CD8-positive, alpha-beta memory T cell (primary cell): ENCODE measurements around the gene TLE2. TPM values are rescaled to one million over a fixed set of nuclear protein-coding genes. Genes with fewer than 3 reads are reported as not detected.
"Not testable (repeated sequence)": the region's sequence is repeated elsewhere in the genome, so short reads cannot be mapped to it uniquely, and the experiment has no call there.

Experiments
- CTCF ChIA-PET: fragments of 350-600 bp; sonication (Branson Sonifier 250); formaldehyde crosslinking; loops from one replicate; lab custom pipeline; 2021; ENCODE audit warnings: antibody characterized with exemption; lab: Charles Lee
- POLR2A ChIA-PET: fragments of 350-600 bp; sonication (Branson Sonifier 250); formaldehyde crosslinking; loops from one replicate; lab custom pipeline; 2021; ENCODE audit warnings: antibody characterized with exemption; lab: Charles Lee
- DNase-seq, 5 donors: peaks; one replicate each; pipeline versions ENCODE4 v3.0.0 to v3.0.0-alpha.2; 2020 to 2022; ENCODE audit warnings: mixed read lengths in 1 of 5
- H3K27ac ChIP-seq: one replicate; pipeline ENCODE4 v1.7.0; 2013; ENCODE audit warnings: low read depth, mild to moderate bottlenecking, low read length, moderate library complexity
- H3K27me3 ChIP-seq: 2 replicates; pipeline ENCODE4 v1.7.0; 2013; ENCODE audit warnings: low read length, mild to moderate bottlenecking; ENCODE audit not compliant: insufficient read depth, poor library complexity, severe bottlenecking
- H3K36me3 ChIP-seq: 2 replicates; pipeline ENCODE4 v1.7.0; 2013; ENCODE audit warnings: mild to moderate bottlenecking, low read length, moderate library complexity; ENCODE audit not compliant: insufficient read depth
- H3K4me1 ChIP-seq: 2 replicates; pipeline ENCODE4 v1.7.0; 2013; ENCODE audit warnings: mild to moderate bottlenecking, low read length, moderate library complexity; ENCODE audit not compliant: insufficient read depth
- H3K4me3 ChIP-seq: 2 replicates; pipeline ENCODE4 v1.7.0; 2013; ENCODE audit warnings: mild to moderate bottlenecking, low read length
- H3K9me3 ChIP-seq: 2 replicates; pipeline ENCODE4 v1.7.0; 2013; ENCODE audit warnings: mild to moderate bottlenecking, low read length
- H3K27ac Mint-ChIP-seq, 8 donors: one replicate each; pipeline ENCODE4 v1.8.0; 2020 to 2021; ENCODE audit warnings: mixed read lengths in 8 of 8, mild to moderate bottlenecking in 6 of 8, inconsistent platforms in 3 of 8, moderate library complexity in 3 of 8
- H3K27me3 Mint-ChIP-seq, 2 donors: one replicate each; pipeline ENCODE4 v1.8.0; 2020 to 2021; ENCODE audit warnings: mixed read lengths in 2 of 2, mild to moderate bottlenecking in 1 of 2, moderate library complexity in 1 of 2
- H3K36me3 Mint-ChIP-seq, 3 donors: one replicate each; pipeline ENCODE4 v1.8.0; 2020 to 2021; ENCODE audit warnings: mixed read lengths in 3 of 3, inconsistent platforms in 1 of 3, mild to moderate bottlenecking in 1 of 3
- H3K4me1 Mint-ChIP-seq, 3 donors: one replicate each; pipeline ENCODE4 v1.8.0; 2020 to 2021; ENCODE audit warnings: mixed read lengths in 3 of 3, inconsistent platforms in 1 of 3, mild to moderate bottlenecking in 1 of 3
- H3K4me3 Mint-ChIP-seq, 7 donors: one replicate each; pipeline ENCODE4 v1.8.0; 2020 to 2021; ENCODE audit warnings: mixed read lengths in 7 of 7, mild to moderate bottlenecking in 6 of 7, moderate library complexity in 4 of 7, inconsistent platforms in 2 of 7
- H3K9me3 Mint-ChIP-seq, 5 donors: one replicate each; pipeline ENCODE4 v1.8.0; 2020 to 2022; ENCODE audit warnings: mixed read lengths in 5 of 5, mild to moderate bottlenecking in 3 of 5, moderate library complexity in 2 of 5, inconsistent platforms in 1 of 5
- polyA plus RNA-seq: library from polyadenylated mRNA; unstranded; fragments of 300-500 nt; fragmentation: Illumina TruSeq; gene quantifications from one replicate; pipeline ENCODE4 v1.2.3, GENCODE V29; 2021
- total RNA-seq, 2 experiments: library from RNA; stranded (reverse); gene quantifications; one replicate each; pipeline ENCODE4 v1.2.3, GENCODE V29; 2021

TLE2 gene
- total and polyA plus RNA-seq, 3 experiments from 2014 or later: 3.8 to 5.3 (median 5.0) TPM

GRCh38 chr19:2964874-2965273, 64.2 kb downstream of the TLE2 start:
- Mint-ChIP-seq H3K27ac (no peak overlapping the region), H3K9me3 (no peaks in the 10 kb centered on the region), H3K36me3 (no peaks in the 10 kb centered on the region), H3K4me3 (no peak overlapping the region), H3K27me3 (peaks cover 5 to 8% of the 10 kb centered on the region in 2 donors), H3K4me1 (peaks cover 5 to 6% (median 5%) of the 10 kb centered on the region in 3 donors)
- CTCF ChIA-PET: interaction anchor here (0.6 to 6.5 kb wide), 7 partner anchors 12 to 216 kb away, joined by 3 to 53 read pairs (median 4); partner anchors contain the start of gene TLE6
- peaks cover 4% of the 10 kb centered on the region for H3K4me1 ChIP-seq
- no peaks in the 10 kb centered on the region for H3K9me3 ChIP-seq
- H3K4me3 ChIP-seq: no peak overlapping the region
- POLR2A ChIA-PET: interaction anchor here (0.6 to 0.7 kb wide), 2 partner anchors 729 to 1173 kb away, joined by 5 read pairs; no protein-coding TSS in a partner anchor
- H3K27me3 ChIP-seq: no peaks in the 10 kb centered on the region
- H3K36me3 ChIP-seq: no peaks in the 10 kb centered on the region
- no peak for DNase-seq
- H3K27ac ChIP-seq: no peak overlapping the region

GRCh38 chr19:2963631-2964030, 65.4 kb downstream of the TLE2 start:
- H3K9me3 Mint-ChIP-seq, H3K27me3 ChIP-seq, H3K4me1 ChIP-seq, H3K36me3 Mint-ChIP-seq, H3K27me3 Mint-ChIP-seq, POLR2A ChIA-PET, H3K9me3 ChIP-seq, H3K4me1 Mint-ChIP-seq, H3K27ac ChIP-seq, H3K4me3 Mint-ChIP-seq, DNase-seq, H3K4me3 ChIP-seq, H3K36me3 ChIP-seq, H3K27ac Mint-ChIP-seq: not testable (repeated sequence)
- CTCF ChIA-PET: interaction anchor here (1.2 to 6.5 kb wide), 4 partner anchors 12 to 144 kb away, joined by 3 to 53 read pairs (median 29); no protein-coding TSS in a partner anchor

- H3K4me3 Mint-ChIP-seq: no peak overlapping the region
- POLR2A ChIA-PET: no interaction called here
Observed at GRCh38 chr19:2963122-2963521, 66.0 kb downstream of the TLE2 start.

GRCh38 chr19:2962018-2962670, 66.9 kb downstream of the TLE2 start:
- POLR2A ChIA-PET: no interaction called here
- no peak overlapping the region for H3K27ac ChIP-seq
- H3K4me3 ChIP-seq: no peak overlapping the region
- Mint-ChIP-seq H3K36me3 (no peaks in the 10 kb centered on the region), H3K27me3 (peaks cover 1 to 5% of the 10 kb centered on the region in 2 donors), H3K9me3 (no peaks in the 10 kb centered on the region), H3K4me3 (peak overlapping the region in 2 of 7 donors; percentile 0 to 33), H3K4me1 (peaks cover 5 to 6% (median 5%) of the 10 kb centered on the region in 3 donors), H3K27ac (peak overlapping the region in 7 of 8 donors; percentile 13 to 91 (median 66))
- CTCF ChIA-PET: interaction anchor here (0.7 to 6.5 kb wide), 11 partner anchors 9 to 185 kb away, joined by 3 to 53 read pairs (median 4); no protein-coding TSS in a partner anchor
- no peaks in the 10 kb centered on the region for H3K9me3 ChIP-seq
- no peaks in the 10 kb centered on the region for H3K27me3 ChIP-seq
- no peaks in the 10 kb centered on the region for H3K36me3 ChIP-seq
- peaks cover 4% of the 10 kb centered on the region for H3K4me1 ChIP-seq
- peak in 4 of 5 donors; percentile 49 to 80 (median 64) for DNase-seq

More at GRCh38 chr19:2963122-2963521, 66.0 kb downstream of the TLE2 start:
- Histone ChIP-seq H3K27ac (no peak overlapping the region), H3K27me3 (no peaks in the 10 kb centered on the region), H3K4me1 (peaks cover 4% of the 10 kb centered on the region), H3K4me3 (no peak overlapping the region), H3K9me3 (no peaks in the 10 kb centered on the region), H3K36me3 (no peaks in the 10 kb centered on the region)
- Mint-ChIP-seq H3K27ac (no peak overlapping the region), H3K36me3 (no peaks in the 10 kb centered on the region), H3K4me1 (peaks cover 5 to 6% (median 5%) of the 10 kb centered on the region in 3 donors), H3K9me3 (no peaks in the 10 kb centered on the region), H3K27me3 (peaks cover 1 to 7% of the 10 kb centered on the region in 2 donors)
- DNase-seq: no peak
- CTCF ChIA-PET: interaction anchor here (0.7 to 6.5 kb wide), 9 partner anchors 8 to 196 kb away, joined by 3 to 53 read pairs (median 3); no protein-coding TSS in a partner anchor

GRCh38 chr19:2960120-2960519, 69.0 kb downstream of the TLE2 start:
- CTCF ChIA-PET: interaction anchor here (1.6 to 6.5 kb wide), 4 partner anchors 8 to 146 kb away, joined by 3 to 53 read pairs (median 19); no protein-coding TSS in a partner anchor

GRCh38 chr19:2957160-2957559, 71.9 kb downstream of the TLE2 start:
- Histone ChIP-seq H3K4me1 (peaks cover under 1% of the 10 kb centered on the region), H3K27me3 (no peaks in the 10 kb centered on the region), H3K9me3 (no peaks in the 10 kb centered on the region), H3K36me3 (no peaks in the 10 kb centered on the region), H3K27ac (no peak overlapping the region), H3K4me3 (no peak overlapping the region)
- Mint-ChIP-seq H3K9me3 (no peaks in the 10 kb centered on the region), H3K4me3 (no peak overlapping the region), H3K27ac (peak overlapping the region in 1 of 8 donors; percentile 47), H3K4me1 (peaks cover 3 to 4% (median 4%) of the 10 kb centered on the region in 3 donors), H3K27me3 (peaks cover 4% of the 10 kb centered on the region in 2 donors), H3K36me3 (no peaks in the 10 kb centered on the region)
- DNase-seq: no peak
- ChIA-PET POLR2A (no interaction called here), CTCF (interaction anchor here (1.0 to 5.2 kb wide), 5 partner anchors 12 to 227 kb away, joined by 3 to 33 read pairs (median 3); no protein-coding TSS in a partner anchor)

More at GRCh38 chr19:2960120-2960519, 69.0 kb downstream of the TLE2 start:
- H3K9me3 Mint-ChIP-seq: no peaks in the 10 kb centered on the region
- no peak overlapping the region for H3K4me3 Mint-ChIP-seq
- peaks cover 2 to 5% of the 10 kb centered on the region in 2 donors for H3K27me3 Mint-ChIP-seq
- Histone ChIP-seq H3K9me3 (no peaks in the 10 kb centered on the region), H3K27me3 (no peaks in the 10 kb centered on the region), H3K27ac (no peak overlapping the region), H3K36me3 (no peaks in the 10 kb centered on the region), H3K4me3 (no peak overlapping the region), H3K4me1 (peaks cover 4% of the 10 kb centered on the region)
- no peak overlapping the region for H3K27ac Mint-ChIP-seq
- POLR2A ChIA-PET: interaction anchor here (0.6 kb wide), 1 partner anchor 9 kb away, joined by 3 read pairs; no protein-coding TSS in a partner anchor
- DNase-seq: no peak
- no peaks in the 10 kb centered on the region for H3K36me3 Mint-ChIP-seq
- peaks cover 5 to 6% (median 5%) of the 10 kb centered on the region in 3 donors for H3K4me1 Mint-ChIP-seq

- peak overlapping the region in 2 of 8 donors; percentile 16 to 86 for H3K27ac Mint-ChIP-seq
- peaks cover 0 to 7% (median 0%) of the 10 kb centered on the region in 3 donors for H3K36me3 Mint-ChIP-seq
- no peak overlapping the region for H3K4me3 Mint-ChIP-seq
- H3K9me3 Mint-ChIP-seq: no peaks in the 10 kb centered on the region
- no peak for DNase-seq
- POLR2A ChIA-PET: no interaction called here
- H3K4me1 ChIP-seq: peaks cover 12% of the 10 kb centered on the region
- no peaks in the 10 kb centered on the region for H3K9me3 ChIP-seq
- no peak overlapping the region for H3K27ac ChIP-seq
- H3K27me3 Mint-ChIP-seq: peaks cover 0 to 3% of the 10 kb centered on the region in 2 donors
- no peaks in the 10 kb centered on the region for H3K36me3 ChIP-seq
- no peaks in the 10 kb centered on the region for H3K27me3 ChIP-seq
- CTCF ChIA-PET: interaction anchor here (1.3 to 5.1 kb wide), 3 partner anchors 10 to 213 kb away, joined by 4 to 74 read pairs (median 32); no protein-coding TSS in a partner anchor
- H3K4me1 Mint-ChIP-seq: peaks cover 22 to 26% (median 26%) of the 10 kb centered on the region in 3 donors
- no peak overlapping the region for H3K4me3 ChIP-seq
Observed at GRCh38 chr19:2952953-2953481, 76.1 kb downstream of the TLE2 start.
